Endothelial cell (in vitro differentiated cells): ENCODE measurements around the gene SP3. TPM values are rescaled to one million over a fixed set of nuclear protein-coding genes. Genes with fewer than 3 reads are reported as not detected.

Source experiments
- DNase-seq: peaks from one replicate; pipeline ENCODE4 v3.0.0; 2021; ENCODE audit warnings: low spot score
- H3K27ac Mint-ChIP-seq: one replicate; pipeline ENCODE4 v1.8.0; 2021; ENCODE audit warnings: mixed read lengths, inconsistent platforms; ENCODE audit not compliant: unreplicated experiment
- H3K27me3 Mint-ChIP-seq: one replicate; pipeline ENCODE4 v1.8.0; 2021; ENCODE audit warnings: mild to moderate bottlenecking, moderate library complexity, mixed read lengths, inconsistent platforms; ENCODE audit not compliant: unreplicated experiment
- H3K36me3 Mint-ChIP-seq: one replicate; pipeline ENCODE4 v1.8.0; 2021; ENCODE audit warnings: mild to moderate bottlenecking, low read depth, mixed read lengths, inconsistent platforms; ENCODE audit not compliant: unreplicated experiment
- H3K4me1 Mint-ChIP-seq: one replicate; pipeline ENCODE4 v1.8.0; 2021; ENCODE audit warnings: mild to moderate bottlenecking, mixed read lengths, inconsistent platforms; ENCODE audit not compliant: unreplicated experiment
- H3K4me3 Mint-ChIP-seq: one replicate; pipeline ENCODE4 v1.8.0; 2021; ENCODE audit warnings: mild to moderate bottlenecking, mixed read lengths, inconsistent platforms; ENCODE audit not compliant: unreplicated experiment
- H3K9me3 Mint-ChIP-seq: one replicate; pipeline ENCODE4 v1.8.0; 2021; ENCODE audit warnings: mixed read lengths, inconsistent platforms; ENCODE audit not compliant: unreplicated experiment
- total RNA-seq: library from RNA; stranded (reverse); fragmentation: NEBNext Ultra II Directional; extraction: Animal tissue kit (Norgen Biotek cat#: 25700); gene quantifications from one replicate; pipeline ENCODE4 v1.2.1, GENCODE V29; 2021; ENCODE audit not compliant: unreplicated experiment
- TF ChIP-seq, protein P1 (sequence below): fragments of 200-600 bp; sonication (generic); IDR thresholded peaks from one replicate; pipeline ENCODE4 v1.5.0; 2021; ENCODE audit warnings: antibody characterized with exemption; ENCODE audit not compliant: unreplicated experiment

SP3 gene
- total RNA-seq, 1 donor from 2014 or later, result 76.2 TPM

GRCh38 chr2:173926875-173927274 lies 38.3 kb downstream of the SP3 start:
- Mint-ChIP-seq H3K4me1 (peaks cover 3% of the 10 kb centered on the region), H3K27ac (no peak overlapping the region), H3K27me3 (no peaks in the 10 kb centered on the region), H3K9me3 (no peaks in the 10 kb centered on the region), H3K36me3 (peaks cover 3% of the 10 kb centered on the region), H3K4me3 (no peak overlapping the region)
- no peak for DNase-seq
- TF ChIP-seq, protein P1, sequence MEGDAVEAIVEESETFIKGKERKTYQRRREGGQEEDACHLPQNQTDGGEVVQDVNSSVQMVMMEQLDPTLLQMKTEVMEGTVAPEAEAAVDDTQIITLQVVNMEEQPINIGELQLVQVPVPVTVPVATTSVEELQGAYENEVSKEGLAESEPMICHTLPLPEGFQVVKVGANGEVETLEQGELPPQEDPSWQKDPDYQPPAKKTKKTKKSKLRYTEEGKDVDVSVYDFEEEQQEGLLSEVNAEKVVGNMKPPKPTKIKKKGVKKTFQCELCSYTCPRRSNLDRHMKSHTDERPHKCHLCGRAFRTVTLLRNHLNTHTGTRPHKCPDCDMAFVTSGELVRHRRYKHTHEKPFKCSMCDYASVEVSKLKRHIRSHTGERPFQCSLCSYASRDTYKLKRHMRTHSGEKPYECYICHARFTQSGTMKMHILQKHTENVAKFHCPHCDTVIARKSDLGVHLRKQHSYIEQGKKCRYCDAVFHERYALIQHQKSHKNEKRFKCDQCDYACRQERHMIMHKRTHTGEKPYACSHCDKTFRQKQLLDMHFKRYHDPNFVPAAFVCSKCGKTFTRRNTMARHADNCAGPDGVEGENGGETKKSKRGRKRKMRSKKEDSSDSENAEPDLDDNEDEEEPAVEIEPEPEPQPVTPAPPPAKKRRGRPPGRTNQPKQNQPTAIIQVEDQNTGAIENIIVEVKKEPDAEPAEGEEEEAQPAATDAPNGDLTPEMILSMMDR, result no peak

DNA sequence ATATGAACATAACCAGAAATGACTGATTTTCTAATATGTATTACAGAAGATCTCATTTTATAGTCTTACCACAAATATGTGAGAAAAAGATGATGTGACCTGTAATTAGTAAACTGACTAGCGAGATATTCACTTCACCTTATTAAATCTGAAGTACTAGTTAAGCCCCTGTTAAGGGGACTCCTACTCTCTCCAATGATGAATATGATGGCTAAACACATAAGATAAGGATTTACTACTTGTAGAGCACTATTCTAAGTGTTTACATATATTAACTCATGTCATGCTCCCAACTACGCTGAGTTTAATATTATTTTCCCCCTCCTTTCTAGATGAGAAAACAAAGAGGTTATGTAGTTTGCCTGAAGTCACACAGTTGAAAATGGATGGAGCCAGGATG lies 40.9 kb downstream of the SP3 start:
- no peaks in the 10 kb centered on the region for H3K9me3 Mint-ChIP-seq
- H3K27me3 Mint-ChIP-seq, result peaks cover 3% of the 10 kb centered on the region
- peaks cover 2% of the 10 kb centered on the region for H3K4me1 Mint-ChIP-seq
- no peak overlapping the region for H3K4me3 Mint-ChIP-seq
- H3K36me3 Mint-ChIP-seq, result peaks cover 3% of the 10 kb centered on the region
- H3K27ac Mint-ChIP-seq, result no peak overlapping the region
- no peak for DNase-seq
- TF ChIP-seq, protein P1, result no peak

GRCh38 chr2:173922760-173923159 lies 42.4 kb downstream of the SP3 start:
- no peaks in the 10 kb centered on the region for H3K4me1 Mint-ChIP-seq
- peaks cover 3% of the 10 kb centered on the region for H3K27me3 Mint-ChIP-seq
- H3K9me3 Mint-ChIP-seq, result no peaks in the 10 kb centered on the region
- TF ChIP-seq, protein P1, result no peak
- no peak overlapping the region for H3K4me3 Mint-ChIP-seq
- H3K27ac Mint-ChIP-seq, result no peak overlapping the region
- no peak for DNase-seq
- peaks cover 5% of the 10 kb centered on the region for H3K36me3 Mint-ChIP-seq

DNA sequence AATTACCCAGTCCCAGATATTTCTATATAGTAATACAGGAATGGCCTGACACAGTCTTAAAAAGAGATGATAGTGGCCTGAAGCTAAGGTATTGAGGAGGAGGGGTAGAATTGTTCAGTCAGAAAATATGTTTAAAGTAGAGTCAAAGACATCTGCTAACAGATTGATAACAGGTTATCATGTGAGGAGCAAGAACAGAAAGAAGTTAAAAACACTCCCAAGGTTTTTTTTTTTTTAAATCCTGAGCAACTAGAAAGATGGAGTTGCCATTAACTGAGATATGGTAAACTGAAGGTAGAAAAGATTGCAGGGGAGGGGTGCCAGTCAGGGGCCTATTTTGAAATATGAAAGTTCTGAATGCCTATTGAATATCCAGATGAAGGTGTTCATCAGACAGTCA lies 43.1 kb downstream of the SP3 start:
- Mint-ChIP-seq H3K4me1 (no peaks in the 10 kb centered on the region), H3K27me3 (peaks cover 3% of the 10 kb centered on the region), H3K9me3 (no peaks in the 10 kb centered on the region), H3K27ac (no peak overlapping the region), H3K4me3 (no peak overlapping the region), H3K36me3 (peaks cover 7% of the 10 kb centered on the region)
- TF ChIP-seq, protein P1, result no peak
- no peak for DNase-seq

- Mint-ChIP-seq H3K9me3 (no peaks in the 10 kb centered on the region), H3K27ac (no peak overlapping the region), H3K4me3 (no peak overlapping the region), H3K36me3 (peaks cover 10% of the 10 kb centered on the region), H3K4me1 (no peaks in the 10 kb centered on the region), H3K27me3 (no peaks in the 10 kb centered on the region)
- no peak for DNase-seq
- TF ChIP-seq, protein P1, result no peak
These were observed 50.9 kb downstream of the SP3 start for GRCh38 chr2:173914055-173914927.
